GM13977 (cell line): ENCODE results near the gene PTPRG.

Experiments
- DNase-seq: peaks from one replicate; pipeline ENCODE4 v3.0.0; 2012; ENCODE audit warnings: low spot score
- CTCF ChIP-seq: IDR thresholded peaks from 2 replicates; pipeline ENCODE4 v1.5.1; 2012; ENCODE audit warnings: mild to moderate bottlenecking, control low read depth; ENCODE audit not compliant: insufficient read depth; ENCODE audit errors: extremely low read depth, missing control alignments
- in situ Hi-C: fragments of 300-500 bp; cut with MboI; formaldehyde crosslinking; loops from one replicate; pipeline ENCODE4 v1.12.0; 2022; ENCODE audit warnings: low sequenced_read_pairs, low pct_unique_long_range_greater_than_20kb, mixed read lengths, inconsistent platforms; ENCODE audit not compliant: unreplicated experiment

PTPRG gene

DNA sequence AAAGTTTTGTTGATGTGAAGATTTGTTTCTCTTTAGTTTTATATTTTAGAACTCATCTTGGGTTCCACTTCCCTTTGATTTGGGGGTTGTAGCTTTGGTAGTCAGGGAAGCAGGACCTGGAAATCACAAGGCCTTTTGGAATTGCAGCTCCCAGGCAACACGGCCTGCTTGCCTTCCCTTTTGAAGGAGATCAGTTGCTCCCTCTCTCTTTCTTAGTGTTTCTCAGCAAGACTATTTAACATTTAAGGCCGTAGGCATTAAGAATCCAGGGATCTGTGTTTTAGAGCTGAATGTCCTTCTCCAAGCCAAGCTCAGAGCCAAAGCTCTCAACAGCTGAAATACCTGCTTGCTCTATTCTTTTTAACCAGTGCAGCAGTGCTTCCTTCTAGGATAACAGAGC is 310.3 kb downstream of the PTPRG start:
- in situ Hi-C loops, result loop anchor here (25.0 kb wide), 1 partner anchor 316 kb away; no protein-coding TSS in a partner anchor
- no peak for TF ChIP-seq CTCF
- DNase-seq, result no peak

GRCh38 chr3:61872077-61872706 is 310.8 kb downstream of the PTPRG start:
- TF ChIP-seq CTCF, result no peak
- DNase-seq, result no peak
- in situ Hi-C loops, result loop anchor here (25.0 kb wide), 1 partner anchor 315 kb away; no protein-coding TSS in a partner anchor

DNA sequence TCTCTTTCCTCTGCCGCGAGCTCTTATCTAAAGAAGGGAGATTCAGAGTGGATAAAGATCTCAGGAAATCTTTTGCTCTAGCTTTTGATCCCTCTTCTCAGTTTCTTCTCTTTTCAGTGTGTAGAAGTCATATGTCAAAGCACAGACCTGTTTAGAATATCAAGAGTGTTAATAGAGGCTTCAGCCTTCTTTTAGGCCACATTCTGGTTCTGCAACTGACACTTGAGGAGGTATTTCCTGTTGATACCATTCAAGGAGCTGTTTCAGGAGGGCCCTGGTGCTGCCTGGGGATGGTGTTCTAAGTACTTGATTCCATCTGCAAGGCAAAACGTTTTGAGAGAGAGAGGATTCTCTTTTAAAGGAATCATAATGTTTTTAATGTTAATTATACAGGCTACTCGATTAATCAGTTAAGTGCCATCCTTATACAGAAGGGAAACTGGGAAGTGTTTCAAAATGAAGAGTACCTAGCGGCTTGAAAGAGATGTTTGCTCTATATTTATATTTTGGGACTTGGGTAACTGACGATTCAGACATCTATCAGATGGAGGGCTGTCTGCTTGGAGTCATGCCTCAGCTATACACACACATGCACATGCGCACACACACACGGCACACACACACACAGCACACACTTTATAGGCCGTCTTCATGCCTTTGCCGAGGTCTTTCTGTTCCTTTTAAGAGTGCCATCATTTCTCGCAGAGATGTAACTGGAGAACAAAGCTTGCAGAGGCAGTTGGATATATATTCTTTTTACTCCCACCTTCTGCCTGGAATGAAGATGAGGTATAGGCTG is 313.9 kb downstream of the PTPRG start:
- in situ Hi-C loops, result no loop called here
- DNase-seq, result no peak
- no peak for TF ChIP-seq CTCF

GRCh38 chr3:61875976-61876671 is 314.8 kb downstream of the PTPRG start:
- no peak for TF ChIP-seq CTCF
- in situ Hi-C loops, result no loop called here
- no peak for DNase-seq

- in situ Hi-C loops, result no loop called here
- no peak for TF ChIP-seq CTCF
- DNase-seq, result no peak
These were observed 315.4 kb downstream of the PTPRG start for GRCh38 chr3:61876797-61877196.

DNA sequence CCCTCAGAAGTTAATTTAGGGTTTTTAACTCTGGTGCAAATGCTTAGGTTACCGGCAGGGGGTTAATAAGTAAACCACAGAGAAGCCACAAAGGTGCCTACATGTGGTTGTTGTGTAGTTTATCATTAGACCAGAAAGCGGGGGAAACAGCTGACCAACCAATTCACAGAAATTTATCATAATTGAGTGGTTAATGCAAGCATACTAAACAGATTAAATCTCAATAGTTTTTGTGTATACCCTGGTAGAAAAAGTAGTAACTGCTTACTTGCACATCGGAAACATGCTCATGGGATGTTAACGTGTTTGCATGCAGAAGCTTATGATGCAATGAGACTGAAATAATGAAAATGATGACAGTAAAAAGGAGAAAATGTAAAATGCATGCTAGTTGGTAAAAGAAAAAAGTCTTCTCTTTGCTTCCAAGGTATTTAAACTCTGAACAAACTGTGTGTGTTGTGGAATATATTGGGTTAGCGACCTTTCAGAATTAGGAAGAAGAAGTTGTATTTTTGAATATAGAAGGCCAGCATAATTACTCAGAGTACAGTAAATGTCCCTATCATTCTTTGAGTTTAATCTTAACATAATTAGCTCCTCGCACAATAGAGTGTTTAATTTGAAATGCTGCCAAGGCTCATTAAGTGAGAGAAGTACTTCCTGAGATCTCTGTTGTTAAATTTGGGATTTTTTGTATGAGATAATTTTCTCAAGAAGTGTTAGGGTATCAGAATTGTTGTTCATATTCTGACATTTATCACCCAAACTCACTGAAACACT is 316.2 kb downstream of the PTPRG start:
- TF ChIP-seq CTCF, result no peak
- in situ Hi-C loops, result no loop called here
- peak; percentile 17 for DNase-seq
